ENCODE measurements around the gene BCAR3.

The BCAR3 gene

DNA sequence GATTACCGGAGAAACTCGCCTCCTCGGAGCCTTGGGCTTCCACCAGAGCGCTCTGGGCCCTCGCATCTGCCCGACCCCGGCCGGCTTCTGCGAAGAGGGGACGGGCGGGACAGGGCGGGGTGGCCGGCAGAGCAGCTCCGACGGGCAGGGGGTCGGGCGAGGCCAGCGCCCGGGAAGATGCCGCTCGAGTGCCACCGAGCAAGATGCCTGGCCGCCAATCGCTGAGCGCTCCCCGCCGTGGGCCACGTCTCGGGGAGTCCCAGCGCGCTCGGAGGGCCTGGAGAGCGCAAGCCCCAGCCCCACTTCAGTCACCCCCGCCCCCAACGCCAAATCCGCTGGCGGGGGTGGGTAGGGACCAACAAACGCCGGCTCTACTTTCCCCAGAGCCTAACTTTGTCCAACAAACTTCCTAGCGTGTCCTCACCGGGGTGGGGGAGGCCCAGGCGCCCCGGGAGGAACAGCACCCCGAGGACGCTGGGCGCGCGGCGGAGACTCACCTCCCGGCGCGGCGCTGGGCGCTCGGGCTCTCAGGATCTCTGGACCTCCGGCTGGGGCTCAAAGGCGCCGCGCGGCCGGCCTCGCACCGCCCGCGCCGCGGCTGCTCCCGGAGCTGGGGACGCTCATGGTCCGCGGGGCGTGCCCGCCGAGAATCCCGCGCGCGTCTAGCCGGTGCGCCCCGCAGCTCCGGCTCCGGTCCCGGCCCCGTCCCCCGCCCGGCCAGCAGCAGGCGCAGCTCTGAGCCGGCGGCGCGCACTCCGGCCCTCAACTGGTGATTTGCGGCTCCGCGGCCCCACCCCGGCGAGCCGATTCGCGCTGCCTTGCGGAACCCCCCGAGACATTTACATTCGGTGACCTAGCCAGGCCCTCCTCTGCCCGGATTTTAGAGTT lies at the start of gene BCAR3:
BCAR3 (minus strand) TSS at position 737 of the 888 bp plus-strand sequence. CDS start 6,907 bp downstream, outside the sequence.
- peak; percentile 75 for DNase-seq

GRCh38 chr1:93730621-93731020 lies 49.0 kb upstream of the BCAR3 start:
- no peak for DNase-seq

DNA sequence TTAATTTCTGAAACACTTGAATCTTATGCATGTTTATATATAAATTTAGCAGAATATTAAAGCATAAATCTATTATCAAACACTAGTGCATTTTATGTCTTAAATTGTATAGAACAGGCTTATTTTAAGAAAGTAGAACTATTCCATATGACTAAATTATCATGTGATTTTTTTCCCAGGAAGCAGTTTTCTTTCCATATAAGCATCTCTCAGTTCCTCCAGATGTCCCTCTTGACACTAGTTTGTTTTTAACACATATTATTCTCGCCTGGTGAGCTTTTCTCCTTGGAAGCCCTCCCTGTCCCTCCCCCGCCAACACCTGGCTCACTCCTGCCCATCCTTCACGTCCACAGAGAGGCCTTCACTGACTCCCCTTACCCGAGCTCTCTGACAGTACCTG lies 48.3 kb upstream of the BCAR3 start:
- no peak for DNase-seq

DNA sequence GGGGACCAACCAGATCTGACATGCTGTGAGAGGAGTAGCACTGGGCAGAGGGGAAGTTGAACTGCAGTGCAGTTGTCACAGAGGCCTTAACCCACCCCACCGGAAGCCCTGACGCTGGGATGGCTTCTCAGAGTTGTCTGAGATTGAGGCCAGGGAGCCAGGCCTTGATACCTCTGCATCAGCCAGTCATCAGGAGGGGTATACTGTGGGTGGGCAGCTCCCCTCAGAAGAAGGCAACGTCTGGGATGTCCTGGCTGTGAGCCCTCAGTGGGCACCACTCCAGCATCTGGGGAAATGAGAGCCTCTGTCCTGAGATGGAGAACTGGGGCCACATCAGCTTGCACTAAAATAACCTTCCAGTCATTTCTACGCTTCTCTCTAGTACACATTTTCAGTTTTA lies 47.9 kb upstream of the BCAR3 start:
- no peak for DNase-seq

DNA sequence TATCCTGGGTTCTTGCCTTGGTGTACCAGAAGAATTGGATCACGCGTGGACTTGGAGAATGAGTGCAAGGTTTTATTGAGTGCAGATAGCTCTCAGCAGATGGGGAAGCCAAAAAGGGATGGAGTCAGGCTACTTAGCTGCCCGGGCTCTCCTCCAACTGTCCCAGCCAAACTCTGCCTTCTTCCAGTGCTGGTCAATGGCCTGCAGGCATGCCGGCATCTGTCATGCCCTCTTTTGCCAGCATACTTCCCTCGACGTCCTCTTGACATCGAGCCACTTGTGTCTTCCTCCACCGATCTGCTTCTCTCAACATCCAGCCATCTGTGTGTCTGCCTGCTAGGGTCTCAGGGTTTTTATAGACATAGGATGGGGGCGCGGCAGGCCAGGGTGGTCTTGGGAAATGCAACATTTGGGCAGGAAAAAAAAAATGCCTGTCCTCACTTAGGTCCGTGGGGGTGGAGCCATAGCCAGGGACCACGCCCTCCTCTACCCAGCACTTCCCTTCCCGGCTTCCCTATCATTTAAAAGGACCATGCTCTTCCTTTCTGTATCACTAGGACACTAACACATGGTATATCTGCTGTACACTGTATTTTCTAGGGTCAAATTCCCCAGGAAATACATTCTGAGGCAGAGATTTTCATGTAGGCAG lies 47.0 kb upstream of the BCAR3 start:
- no peak for DNase-seq

DNA sequence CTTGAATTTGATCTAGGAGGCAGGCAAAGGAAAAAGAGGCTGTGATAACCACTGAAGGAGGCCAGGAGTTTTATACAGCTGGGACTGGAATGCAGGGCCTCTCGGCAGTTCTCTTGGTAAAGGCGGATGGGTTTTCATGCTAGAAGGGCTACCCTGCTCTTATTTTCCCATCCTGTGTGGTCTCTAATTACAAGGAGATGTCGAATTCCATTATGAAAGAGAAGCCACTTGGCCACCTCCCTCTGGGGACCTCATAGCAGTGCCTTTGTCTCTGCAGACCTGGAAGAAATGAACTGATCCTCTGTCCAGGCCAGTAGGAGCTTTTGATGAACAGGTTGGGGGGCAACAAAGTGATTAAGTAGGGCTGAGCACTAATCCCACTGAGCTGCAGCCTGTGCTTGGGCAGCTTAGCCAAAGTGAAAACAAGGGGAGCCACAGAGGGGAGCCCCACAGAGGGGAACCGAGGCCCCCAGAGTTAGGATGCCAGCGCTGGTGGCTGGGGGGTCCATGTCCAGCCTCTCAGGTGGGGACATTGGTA lies 42.2 kb upstream of the BCAR3 start:
- no peak for DNase-seq

GRCh38 chr1:93723110-93723509 lies 41.5 kb upstream of the BCAR3 start:
- DNase-seq, result no peak

GRCh38 chr1:93722081-93723031 lies 40.7 kb upstream of the BCAR3 start:
- DNase-seq, result no peak

DNA sequence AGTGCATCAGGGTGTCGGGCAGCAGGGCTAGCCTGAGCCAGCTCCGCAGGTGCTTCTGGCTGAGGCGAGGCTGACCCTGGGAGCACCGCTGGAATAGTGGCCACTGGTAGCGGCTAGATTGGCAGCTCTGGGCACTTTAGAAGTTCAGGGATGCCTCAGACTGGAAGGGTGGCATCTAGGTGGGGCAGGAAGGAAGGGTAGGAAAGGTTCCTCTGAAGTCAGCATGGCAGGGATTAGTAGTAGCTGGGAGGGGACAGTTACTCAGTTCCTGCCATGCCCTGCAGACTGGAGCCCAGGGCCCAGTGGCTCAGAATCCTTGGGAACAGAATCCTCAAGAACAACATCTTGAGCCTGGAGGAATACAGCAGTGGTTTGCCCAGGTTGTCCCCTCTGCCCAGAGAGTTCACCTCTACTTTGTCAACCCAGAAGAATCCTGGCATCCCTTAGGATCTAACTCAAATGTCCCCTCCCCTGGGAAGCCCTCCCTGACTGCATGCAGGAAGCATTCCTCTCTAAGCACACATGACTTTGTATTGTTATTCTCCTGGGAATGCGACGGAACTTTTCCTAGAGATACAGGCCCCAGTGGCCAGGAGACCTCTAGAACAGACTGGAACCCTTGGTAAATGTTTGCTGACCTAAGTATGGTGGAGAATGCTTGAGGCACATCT lies 39.5 kb upstream of the BCAR3 start:
- no peak for DNase-seq

GRCh38 chr1:93717640-93718039 lies 36.0 kb upstream of the BCAR3 start:
- DNase-seq, result no peak

DNA sequence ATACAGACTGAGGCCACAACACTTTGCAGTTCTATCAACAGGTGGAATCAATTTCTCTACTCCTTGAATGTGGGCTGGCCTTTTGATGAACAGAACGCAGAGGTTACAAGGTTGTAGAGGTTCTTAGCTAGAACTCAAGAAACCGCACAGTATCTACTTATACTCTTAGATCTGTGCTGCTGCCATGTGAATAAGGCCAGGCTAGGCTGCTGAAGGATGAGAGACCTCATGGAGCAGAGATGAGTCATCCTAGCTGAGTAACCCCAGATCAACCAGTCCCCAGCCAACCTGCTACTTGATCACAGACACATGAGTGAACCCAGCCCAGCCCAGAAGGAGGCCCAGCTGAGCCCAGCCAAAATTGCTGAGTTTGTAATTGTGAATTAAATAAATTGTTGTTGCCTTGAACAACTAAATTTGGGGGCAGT lies 35.3 kb upstream of the BCAR3 start:
- DNase-seq, result no peak

DNA sequence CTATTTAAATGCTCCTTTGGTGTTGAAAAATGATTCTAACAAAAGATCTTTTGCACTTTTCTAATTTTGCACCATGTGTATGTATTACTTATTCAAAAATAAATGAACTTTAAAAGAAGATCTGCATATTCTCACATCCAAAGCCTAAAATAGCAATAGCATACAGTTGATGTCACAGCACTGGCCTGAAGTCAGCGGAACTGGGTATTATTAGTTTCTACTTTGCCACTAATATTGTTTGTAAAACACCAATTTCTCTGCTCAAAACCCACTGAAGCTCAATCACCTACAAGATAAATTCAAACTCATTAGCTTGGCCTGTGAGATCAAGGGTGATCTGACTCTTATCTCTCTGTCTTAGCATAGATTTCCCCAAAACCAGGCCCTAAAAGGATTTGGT lies 34.5 kb upstream of the BCAR3 start:
- DNase-seq, result no peak

DNA sequence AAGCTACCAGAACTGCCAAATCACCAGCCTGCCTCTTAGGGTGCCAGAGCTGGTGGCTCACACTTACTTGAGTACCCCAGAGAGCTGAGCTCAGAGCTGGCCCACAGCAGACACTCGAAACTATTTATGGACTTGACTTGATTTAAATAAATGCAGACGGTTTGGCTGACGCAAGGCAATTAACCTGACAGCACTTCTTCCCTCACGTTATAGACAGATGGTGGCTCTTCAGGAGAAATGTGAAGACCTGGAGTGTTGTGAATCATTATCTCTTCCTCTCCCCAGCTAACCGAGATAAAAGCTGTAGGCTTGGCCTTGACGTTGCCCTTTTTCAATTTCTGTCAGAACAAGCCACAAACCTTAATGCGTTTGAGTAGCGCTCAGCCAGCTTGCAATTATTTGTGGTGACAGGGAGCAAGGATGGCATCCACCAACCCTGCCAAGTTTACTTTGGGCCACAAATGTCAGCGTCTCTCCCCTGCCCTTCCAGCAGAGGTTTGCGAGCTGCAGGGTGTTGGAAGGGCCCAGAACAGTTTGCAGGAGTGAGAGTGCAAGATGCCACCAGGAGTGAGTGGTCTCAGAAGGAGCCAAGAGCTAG lies 34.0 kb upstream of the BCAR3 start:
- DNase-seq, result peak; percentile 62

- DNase-seq, result no peak
These were observed 32.7 kb upstream of the BCAR3 start for GRCh38 chr1:93714356-93714755.

- DNase-seq, result no peak
These were observed 31.7 kb upstream of the BCAR3 start for GRCh38 chr1:93713341-93713740.

DNA sequence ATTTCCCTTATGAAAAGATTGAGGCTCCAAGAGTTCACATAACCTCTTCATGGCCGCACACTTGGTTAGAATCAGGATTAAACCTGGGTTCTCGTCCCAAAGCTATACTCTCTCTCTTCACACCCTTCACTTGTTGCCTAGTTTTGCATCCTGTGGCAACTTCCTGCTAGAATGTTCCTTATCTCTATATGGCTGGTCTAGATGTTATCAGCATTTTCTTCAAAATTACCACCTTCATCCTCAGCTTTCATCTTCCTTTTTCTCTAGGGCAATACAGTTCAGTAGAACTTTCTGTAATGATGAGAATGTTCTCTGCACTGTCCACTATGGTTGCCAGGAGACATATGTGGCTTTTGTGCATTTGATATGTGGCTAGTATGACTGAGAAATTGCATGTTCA lies 31.1 kb upstream of the BCAR3 start:
- DNase-seq, result no peak

DNA sequence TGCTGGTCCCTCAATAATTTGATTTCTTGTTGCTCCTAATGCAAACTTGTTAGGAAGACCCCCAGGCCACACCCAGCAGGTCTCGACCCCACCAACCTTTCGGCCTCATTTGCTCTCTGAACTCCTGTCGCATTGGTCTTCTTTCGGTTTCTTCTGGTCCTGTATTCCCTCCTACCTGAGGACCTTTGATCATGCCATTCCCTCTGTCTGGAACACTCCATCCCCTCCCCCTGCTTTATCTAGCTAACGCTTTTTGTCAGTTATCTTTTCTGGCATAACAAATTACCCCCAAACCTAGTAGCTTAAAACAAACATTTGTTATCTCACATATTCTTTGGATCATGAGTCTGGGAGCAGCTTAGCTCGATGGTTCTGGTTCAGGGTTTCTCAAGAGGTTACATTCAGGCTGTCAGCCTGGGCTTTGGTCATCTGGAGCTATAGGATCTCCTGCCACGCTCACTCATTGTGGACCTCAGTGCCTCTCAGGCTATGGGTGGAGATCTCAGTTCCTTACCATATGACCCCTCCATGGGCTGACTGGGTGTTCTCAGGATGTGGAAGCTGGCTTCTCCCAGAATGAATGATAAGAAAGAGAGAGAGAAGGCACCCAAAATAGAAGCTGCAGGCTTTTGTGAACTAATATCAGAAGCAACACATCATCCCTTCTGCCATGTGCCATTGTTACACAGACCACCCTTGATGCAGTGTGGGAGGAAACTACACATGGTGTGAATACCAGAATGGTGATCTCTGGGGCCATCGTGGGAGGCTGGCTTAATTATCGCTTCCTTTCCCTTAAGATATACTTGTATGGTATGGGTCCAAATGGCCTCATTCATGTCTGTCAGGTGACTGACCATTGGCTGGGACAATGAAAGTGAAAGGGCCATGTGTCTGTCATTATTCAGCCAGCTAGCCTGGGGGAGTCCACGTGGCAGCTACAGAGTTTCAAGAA lies 29.1 kb upstream of the BCAR3 start:
- DNase-seq, result no peak

DNA sequence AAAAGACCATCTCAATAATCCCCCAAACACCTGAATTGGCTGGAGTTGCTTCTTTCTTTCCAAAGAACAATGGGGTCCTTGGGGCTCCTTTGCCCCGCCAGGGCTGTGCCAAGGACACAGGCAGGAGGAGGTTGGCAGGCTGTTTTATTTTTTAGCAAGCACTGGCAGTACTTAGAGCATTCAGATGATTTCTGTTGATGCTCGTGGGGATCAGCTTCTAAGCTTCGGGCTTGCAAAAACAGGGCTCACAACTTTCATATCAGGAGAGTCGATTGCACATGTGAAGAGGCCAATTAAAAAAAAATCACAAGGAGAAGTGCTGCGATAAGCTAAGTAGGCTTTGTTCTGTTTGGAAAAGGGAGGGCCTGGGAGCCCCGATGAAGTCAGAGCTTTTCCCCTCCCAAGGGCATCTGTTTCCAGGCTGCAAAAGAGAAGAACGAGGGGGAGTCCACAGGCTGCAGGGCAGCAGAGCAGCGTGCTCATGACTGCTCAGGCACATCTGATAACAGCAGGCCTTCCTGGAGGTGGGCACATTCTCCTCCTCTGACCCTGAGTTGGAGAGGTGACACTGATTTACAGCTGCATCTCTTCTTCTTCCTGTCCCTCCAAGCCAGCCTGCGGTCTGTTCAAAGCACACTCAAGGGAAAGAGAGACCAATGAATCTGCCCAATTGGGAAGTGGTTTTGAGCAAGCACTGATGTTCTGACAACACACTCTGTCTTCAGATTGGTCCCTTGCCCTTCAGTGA lies 27.3 kb upstream of the BCAR3 start:
- DNase-seq, result no peak

GRCh38 chr1:93707956-93708355 lies 26.3 kb upstream of the BCAR3 start:
- no peak for DNase-seq

Data from fibroblast of upper back skin (primary cell).